Stomach smooth muscle (tissue), 2 donors: ENCODE results near the gene CARD9.

Experiments
- H3K27ac ChIP-seq: one replicate; pipeline ENCODE4 v1.7.0; 2013; ENCODE audit warnings: mild to moderate bottlenecking, low read length, inconsistent platforms
- H3K27me3 ChIP-seq, 2 donors: one replicate each; pipeline ENCODE4 v1.7.0; 2013; ENCODE audit warnings: low read length in 2 of 2; ENCODE audit not compliant: insufficient read depth in 2 of 2, control insufficient read depth in 1 of 2
- H3K36me3 ChIP-seq, 2 donors: one replicate each; pipeline ENCODE4 v1.7.0; 2013; ENCODE audit warnings: low read length in 2 of 2; ENCODE audit not compliant: control insufficient read depth in 2 of 2, insufficient read depth in 2 of 2
- H3K4me1 ChIP-seq: one replicate; pipeline ENCODE4 v1.7.0; 2013; ENCODE audit warnings: low read length; ENCODE audit not compliant: control insufficient read depth, insufficient read depth
- H3K4me3 ChIP-seq, 2 donors: one replicate each; pipeline ENCODE4 v1.7.0; 2013; ENCODE audit warnings: low read length in 2 of 2
- H3K9ac ChIP-seq, 2 donors: one replicate each; pipeline ENCODE4 v1.7.0; 2013; ENCODE audit warnings: low read length in 2 of 2, mild to moderate bottlenecking in 1 of 2
- H3K9me3 ChIP-seq, 2 donors: one replicate each; pipeline ENCODE4 v1.7.0; 2013; ENCODE audit warnings: low read length in 2 of 2; ENCODE audit not compliant: control insufficient read depth in 2 of 2
- donor health status: healthy.
- donor health status: Pancreatic carcinoma.

CARD9 gene

DNA sequence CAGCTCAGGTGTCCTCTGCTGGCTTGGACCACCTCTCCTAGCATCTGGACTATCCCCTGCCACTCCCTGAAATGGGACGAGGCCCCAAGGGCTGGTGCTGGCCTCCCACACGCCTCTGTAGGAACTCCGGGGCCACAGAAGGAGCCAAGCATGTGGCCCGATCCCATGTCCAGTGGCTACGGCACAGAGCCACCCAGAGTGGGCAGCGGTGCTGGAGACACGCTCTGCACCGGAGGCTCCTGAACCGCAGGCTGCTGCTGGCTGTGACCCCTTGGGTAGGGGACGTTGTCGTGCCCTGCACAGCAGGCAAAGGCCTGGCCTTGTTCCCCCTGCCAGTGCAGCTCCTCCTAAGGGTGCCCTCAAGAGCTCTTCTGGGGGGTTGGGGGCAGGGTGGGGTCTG lies 6.4 kb upstream of the CARD9 start:
- H3K36me3 ChIP-seq, result peaks cover 7 to 14% of the 10 kb centered on the region in 2 donors
- H3K9me3 ChIP-seq, result no peaks in the 10 kb centered on the region
- no peaks in the 10 kb centered on the region for H3K27me3 ChIP-seq

DNA sequence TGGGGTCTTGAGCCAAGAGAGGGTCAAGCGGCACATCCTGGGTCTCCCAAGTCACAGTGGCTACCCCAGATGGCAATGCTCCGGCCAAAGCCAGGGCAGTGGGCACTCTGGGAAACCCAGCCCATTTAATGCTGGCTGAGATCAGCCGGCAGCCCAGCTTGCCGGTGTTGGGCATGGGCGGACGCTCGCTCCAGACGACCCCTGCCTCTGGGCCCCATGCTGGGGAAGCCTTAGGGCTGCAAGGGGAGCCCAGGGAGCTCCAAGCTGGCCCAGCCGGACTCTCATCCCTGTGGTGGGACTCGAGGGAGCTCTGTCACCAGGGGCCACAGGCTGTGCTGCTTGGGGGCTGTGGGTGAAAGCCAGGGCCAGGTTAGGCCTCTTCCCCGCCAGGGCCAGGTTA lies 5.9 kb upstream of the CARD9 start:
- Histone ChIP-seq H3K4me1 (peaks cover 2% of the 10 kb centered on the region), H3K36me3 (peaks cover 7 to 16% of the 10 kb centered on the region in 2 donors), H3K27me3 (no peaks in the 10 kb centered on the region)

More for the DNA sequence above, 6.4 kb upstream of the CARD9 start:
- Histone ChIP-seq H3K4me1 (peaks cover 2% of the 10 kb centered on the region), H3K4me3 (no peak overlapping the region), H3K9ac (no peak overlapping the region), H3K27ac (no peak overlapping the region)

DNA sequence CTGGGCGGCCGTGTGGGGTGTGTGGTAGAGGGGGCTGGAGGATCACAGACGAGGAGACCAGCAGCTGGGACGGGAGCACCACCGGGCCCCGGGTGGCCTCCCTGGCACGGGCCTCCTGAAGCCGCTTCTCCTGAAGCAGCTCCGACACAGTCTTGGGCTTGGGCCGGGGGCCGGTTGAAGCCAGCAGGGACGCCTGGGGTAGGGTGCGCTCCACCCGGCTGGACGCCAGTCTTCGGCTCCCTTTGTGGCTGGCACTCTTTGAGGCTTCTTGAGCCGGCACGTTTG lies 5.5 kb upstream of the CARD9 start:
- H3K9me3 ChIP-seq, result no peaks in the 10 kb centered on the region
- no peak overlapping the region for H3K27ac ChIP-seq
- H3K4me1 ChIP-seq, result peaks cover 2% of the 10 kb centered on the region
- no peak overlapping the region for H3K4me3 ChIP-seq
- peaks cover 2 to 16% of the 10 kb centered on the region in 2 donors for H3K36me3 ChIP-seq
- H3K9ac ChIP-seq, result no peak overlapping the region
- no peaks in the 10 kb centered on the region for H3K27me3 ChIP-seq

More for the DNA sequence above, 5.9 kb upstream of the CARD9 start:
- Histone ChIP-seq H3K9me3 (no peaks in the 10 kb centered on the region), H3K27ac (no peak overlapping the region), H3K4me3 (no peak overlapping the region), H3K9ac (no peak overlapping the region)

DNA sequence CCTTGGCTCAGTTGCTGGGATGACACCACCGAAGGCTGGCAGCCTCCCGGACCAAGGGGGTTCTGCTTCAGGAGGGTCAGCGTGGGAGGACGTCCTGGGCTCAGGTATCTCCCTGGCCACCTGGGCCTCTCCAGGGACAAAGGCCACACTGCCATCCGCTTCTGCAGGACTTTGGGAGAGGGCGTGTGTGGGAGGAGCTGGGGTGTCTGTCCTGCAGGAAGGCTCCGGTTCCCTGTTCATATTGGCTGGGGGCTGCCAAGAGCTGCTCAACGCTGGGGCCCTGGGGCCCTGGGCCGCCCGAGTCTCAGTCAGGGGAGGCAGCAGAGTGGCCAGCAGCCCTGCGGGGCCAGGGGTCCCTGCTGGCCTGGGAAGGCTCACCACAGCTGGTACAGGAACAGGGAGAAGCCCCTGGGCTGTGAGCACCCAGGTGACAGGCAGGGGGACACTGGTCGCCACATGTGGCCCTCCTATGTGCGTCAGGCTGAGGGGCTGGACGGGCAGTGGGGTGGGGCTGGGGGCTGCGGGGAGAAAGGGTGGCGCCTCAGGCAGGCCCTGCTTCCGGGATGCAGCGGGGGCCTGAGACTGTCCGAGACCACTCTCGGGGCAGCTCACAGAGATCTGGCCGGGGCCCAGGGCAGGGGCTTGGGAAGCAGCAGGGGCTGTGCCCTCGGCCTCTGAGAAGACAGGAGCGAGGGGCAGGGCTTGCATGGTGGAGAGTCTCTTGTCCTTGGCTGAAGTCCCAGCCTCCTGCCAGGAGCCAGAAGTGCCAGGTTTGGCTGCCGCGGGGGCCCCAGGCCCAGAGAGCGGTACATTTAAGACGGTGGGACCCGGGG lies 4.9 kb upstream of the CARD9 start:
- Histone ChIP-seq H3K4me1 (peaks cover 2% of the 10 kb centered on the region), H3K9ac (no peak overlapping the region), H3K27ac (no peak overlapping the region), H3K36me3 (peaks cover 0 to 16% of the 10 kb centered on the region in 2 donors), H3K27me3 (no peaks in the 10 kb centered on the region), H3K9me3 (no peaks in the 10 kb centered on the region), H3K4me3 (no peak overlapping the region)

DNA sequence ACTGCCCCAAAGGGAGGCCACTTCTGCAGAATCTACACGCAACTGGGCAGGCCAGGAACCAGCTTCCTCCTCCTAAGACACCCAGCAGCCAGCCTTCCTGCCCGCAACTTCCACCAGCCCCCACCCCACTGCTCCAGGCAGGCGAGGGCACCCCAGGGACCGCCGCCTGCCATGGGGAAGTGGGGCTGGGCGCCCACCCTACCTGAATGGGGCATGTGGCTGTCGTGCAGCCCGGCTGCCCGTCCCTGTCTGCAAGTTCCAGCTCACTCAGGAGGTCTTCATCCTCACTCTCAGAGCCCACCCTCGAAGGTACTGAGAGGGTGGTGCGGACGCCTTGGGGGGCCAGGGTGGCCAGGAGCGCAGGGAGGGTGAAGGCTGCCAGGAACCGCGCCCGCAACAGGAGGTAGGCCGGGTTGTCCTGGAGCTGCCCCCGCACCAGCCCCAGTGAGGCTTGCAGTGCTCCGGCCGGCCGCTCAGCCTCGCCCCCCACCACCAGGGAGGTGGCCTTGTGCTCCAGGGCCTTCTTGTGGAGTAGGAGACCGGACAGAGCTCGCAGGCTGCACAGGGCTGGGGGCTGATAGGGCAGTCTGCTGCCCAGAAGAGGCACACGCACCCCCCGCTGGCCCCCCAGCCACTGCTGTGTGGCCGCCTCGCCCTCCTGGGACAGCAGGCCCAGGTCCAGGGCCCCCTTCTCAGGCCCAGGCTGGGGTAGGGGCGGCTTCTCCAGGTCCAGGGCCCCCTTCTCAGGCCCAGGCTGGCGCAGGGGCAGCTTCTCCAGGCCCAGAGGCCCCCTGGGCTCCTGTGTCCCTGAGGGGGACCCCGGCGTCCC lies 4.1 kb upstream of the CARD9 start:
- H3K27ac ChIP-seq, result no peak overlapping the region
- peaks cover 0 to 12% of the 10 kb centered on the region in 2 donors for H3K36me3 ChIP-seq
- no peak overlapping the region for H3K9ac ChIP-seq
- no peaks in the 10 kb centered on the region for H3K9me3 ChIP-seq
- no peak overlapping the region for H3K4me3 ChIP-seq
- H3K4me1 ChIP-seq, result peaks cover 7% of the 10 kb centered on the region
- no peaks in the 10 kb centered on the region for H3K27me3 ChIP-seq

DNA sequence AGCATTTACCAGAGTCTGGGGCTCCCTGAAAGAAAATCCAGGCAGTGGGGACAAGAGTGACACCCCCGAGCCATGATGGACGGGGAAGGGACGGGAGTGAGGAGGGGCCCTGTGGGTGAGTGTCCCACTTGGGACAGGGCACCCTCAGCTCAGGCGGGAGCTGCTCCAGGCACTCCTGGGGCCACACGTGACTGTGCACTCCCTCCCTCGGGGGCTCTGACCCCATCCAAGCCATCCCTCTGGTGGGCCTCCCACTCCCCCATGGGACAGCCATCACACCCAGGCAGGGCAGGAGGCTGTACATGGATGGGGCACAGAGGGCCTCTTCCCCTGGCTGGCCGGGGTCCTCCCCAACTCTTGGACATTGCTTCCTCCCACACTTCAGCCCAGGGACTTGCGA lies 3.0 kb upstream of the CARD9 start:
- no peak overlapping the region for H3K27ac ChIP-seq
- no peaks in the 10 kb centered on the region for H3K27me3 ChIP-seq
- H3K9ac ChIP-seq, result no peak overlapping the region
- peaks cover 0 to 6% of the 10 kb centered on the region in 2 donors for H3K36me3 ChIP-seq
- no peak overlapping the region for H3K4me3 ChIP-seq
- H3K9me3 ChIP-seq, result no peaks in the 10 kb centered on the region
- H3K4me1 ChIP-seq, result peaks cover 10% of the 10 kb centered on the region

DNA sequence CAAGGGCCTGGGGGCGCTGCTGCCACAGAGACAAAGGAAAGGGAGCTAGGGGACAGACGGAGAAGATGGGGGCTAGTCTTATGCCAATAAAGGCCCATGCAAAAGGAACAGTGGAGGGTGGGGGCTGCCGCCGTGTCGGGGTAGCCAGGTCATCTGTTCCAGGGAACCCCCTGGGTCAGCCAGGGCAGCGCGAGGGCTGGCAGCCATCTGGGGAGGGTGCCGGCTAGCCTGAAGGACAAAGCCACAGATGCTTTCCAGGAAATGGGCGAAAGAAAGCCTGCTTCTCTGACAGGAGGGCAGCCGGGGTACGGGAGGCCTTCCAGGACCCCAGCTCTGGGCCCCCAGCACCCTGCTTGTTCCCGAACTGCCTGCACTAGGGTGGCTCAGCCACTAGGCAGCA lies 1.6 kb upstream of the CARD9 start:
- peaks cover 10% of the 10 kb centered on the region for H3K4me1 ChIP-seq
- no peaks in the 10 kb centered on the region for H3K9me3 ChIP-seq
- no peaks in the 10 kb centered on the region for H3K27me3 ChIP-seq
- no peak overlapping the region for H3K9ac ChIP-seq
- no peak overlapping the region for H3K4me3 ChIP-seq
- H3K27ac ChIP-seq, result no peak overlapping the region
- peaks cover 0 to 6% of the 10 kb centered on the region in 2 donors for H3K36me3 ChIP-seq

DNA sequence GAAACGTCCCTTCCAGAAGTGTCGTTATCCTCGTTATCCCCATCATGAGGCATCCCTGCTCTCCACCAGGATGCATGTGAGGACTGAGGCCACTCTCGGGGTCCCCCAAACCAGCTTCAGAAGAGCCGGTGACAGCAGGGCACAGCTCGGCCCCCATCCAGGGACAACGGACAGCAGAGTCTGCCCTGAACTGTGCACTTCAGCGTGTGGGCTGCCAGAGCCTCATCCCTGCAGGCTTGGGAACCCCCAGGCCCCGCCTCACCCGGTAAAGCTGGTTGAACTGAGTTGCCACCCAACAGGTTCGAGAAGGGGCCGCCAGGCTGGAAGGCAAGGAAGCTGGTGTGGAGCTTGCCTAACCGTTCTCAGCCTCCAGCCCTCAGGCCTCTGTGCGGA lies 710 bp upstream of the CARD9 start:
- Histone ChIP-seq H3K9ac (no peak overlapping the region), H3K36me3 (peaks cover 0 to 2% of the 10 kb centered on the region in 2 donors), H3K4me1 (peaks cover 10% of the 10 kb centered on the region)

DNA sequence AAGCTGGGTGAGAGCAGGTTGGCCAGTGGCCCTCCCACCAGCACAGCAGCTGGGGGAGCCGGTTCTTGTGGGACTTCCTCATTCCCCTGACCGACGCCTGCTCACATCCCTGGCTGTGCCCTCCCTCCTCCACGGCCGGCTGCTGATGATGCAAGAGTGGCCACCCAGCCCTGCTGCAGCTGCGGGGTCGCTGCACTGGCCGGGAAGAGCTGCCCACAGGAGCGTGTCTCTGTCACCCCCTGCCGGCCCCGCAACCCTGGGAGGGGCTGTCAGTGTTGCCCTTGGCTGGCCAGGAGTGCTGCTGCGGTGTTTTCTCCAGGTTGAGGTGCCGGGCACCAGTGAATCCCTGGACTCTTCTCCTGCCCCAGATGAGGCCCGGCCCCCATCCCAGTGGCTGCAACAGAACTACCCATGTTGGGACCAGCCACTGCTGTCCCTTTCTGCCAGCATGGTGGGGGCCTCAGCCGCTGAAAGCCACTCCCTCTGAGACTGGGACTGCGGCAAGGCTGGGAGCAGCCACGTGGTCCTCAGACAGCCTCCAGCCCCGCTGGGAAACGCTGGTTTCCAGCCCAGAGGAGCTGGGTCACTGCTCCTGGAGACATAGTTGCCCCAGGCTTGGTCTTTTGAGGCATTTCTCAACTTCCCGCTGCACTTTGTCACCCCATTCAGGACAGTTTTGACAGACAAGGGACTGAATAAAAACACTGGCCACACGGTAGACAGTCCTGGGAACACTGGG lies 739 bp downstream of the CARD9 start:
- peaks cover 0 to 2% of the 10 kb centered on the region in 2 donors for H3K36me3 ChIP-seq
- no peaks in the 10 kb centered on the region for H3K27me3 ChIP-seq
- peaks cover 10% of the 10 kb centered on the region for H3K4me1 ChIP-seq
- peak overlapping the region in 1 of 2 donors; percentile 35 for H3K4me3 ChIP-seq
- no peak overlapping the region for H3K27ac ChIP-seq
- H3K9ac ChIP-seq, result no peak overlapping the region
- no peaks in the 10 kb centered on the region for H3K9me3 ChIP-seq

More for the DNA sequence above, 710 bp upstream of the CARD9 start:
- H3K9me3 ChIP-seq, result no peaks in the 10 kb centered on the region
- no peak overlapping the region for H3K4me3 ChIP-seq
- H3K27ac ChIP-seq, result no peak overlapping the region
- no peaks in the 10 kb centered on the region for H3K27me3 ChIP-seq

DNA sequence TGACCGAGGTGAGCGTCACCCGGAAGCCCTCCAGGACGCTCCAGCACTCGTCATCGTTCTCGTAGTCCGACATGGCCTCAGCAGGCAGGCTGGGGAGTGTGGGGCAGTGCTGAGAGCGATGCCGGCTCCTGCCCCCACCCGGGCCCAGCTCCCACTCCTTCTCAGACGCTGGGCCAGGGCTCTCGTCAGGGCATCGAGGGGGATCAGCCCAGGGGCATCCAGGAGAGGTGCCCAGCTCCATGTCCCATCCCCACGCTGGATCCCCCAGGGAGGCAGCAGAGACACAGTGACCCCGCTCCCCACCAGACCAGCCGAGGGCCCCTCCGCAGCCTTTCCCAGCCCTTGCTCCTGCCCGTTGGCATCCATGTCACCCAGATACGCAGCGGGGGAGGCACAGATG lies 1.5 kb downstream of the CARD9 start:
- H3K9ac ChIP-seq, result no peak overlapping the region
- peaks cover 10% of the 10 kb centered on the region for H3K4me1 ChIP-seq
- no peak overlapping the region for H3K27ac ChIP-seq
- H3K4me3 ChIP-seq, result no peak overlapping the region
- H3K36me3 ChIP-seq, result peaks cover 0 to 2% of the 10 kb centered on the region in 2 donors
- H3K9me3 ChIP-seq, result no peaks in the 10 kb centered on the region
- no peaks in the 10 kb centered on the region for H3K27me3 ChIP-seq
